ENCODE measurements around the gene DMAC2.
"Not testable (repeated sequence)": the region's sequence is repeated elsewhere in the genome, so short reads cannot be mapped to it uniquely, and the experiment has no call there.

DMAC2 gene

DNA sequence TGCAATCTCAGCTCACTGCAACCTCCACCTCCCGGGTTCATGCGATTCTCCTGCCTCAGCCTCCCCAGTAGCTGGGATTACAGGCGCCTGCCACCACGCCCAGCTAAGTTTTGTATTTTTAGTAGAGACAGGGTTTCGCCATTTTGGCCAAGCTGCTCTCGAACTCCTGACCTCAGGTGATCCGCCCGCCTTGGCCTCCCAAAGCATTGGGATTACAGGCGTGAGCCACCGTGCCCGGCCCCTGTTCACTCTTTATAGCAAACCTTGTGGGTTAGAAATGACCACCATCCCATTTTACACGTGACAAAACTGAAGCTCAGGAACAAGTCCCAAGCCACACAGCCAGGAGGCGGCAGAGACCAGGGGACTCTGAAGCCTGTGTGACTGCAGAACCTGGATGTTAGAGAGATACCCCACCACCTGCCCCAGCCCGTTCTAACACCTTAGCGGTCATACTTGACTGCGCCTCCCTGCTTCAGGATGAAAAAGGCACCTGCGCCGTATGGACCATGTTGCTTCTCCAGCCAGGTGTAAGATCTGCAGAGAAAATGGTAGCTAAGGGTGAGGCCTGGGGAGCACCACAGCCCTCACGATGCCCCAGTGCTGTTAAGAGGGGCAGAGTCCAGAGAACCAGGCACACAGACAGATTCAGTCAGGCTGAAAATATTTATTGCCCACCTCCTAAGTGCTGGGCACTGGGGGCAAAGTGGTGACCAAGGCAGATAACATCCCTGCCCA lies 3.6 kb downstream of the DMAC2 start:
- H3K27me3 ChIP-seq (ENCODE audit: insufficient read depth, low read length, poor library complexity) = no peaks in the 10 kb centered on the region
- no peak overlapping the region for H3K4me3 ChIP-seq (ENCODE audit: low read depth in 1 of 2, low read length in 2 of 2)
- H3K27ac ChIP-seq (ENCODE audit: low read length) = no peak overlapping the region
- H3K9me3 ChIP-seq (ENCODE audit: insufficient read depth, low read length, severe bottlenecking) = no peaks in the 10 kb centered on the region
- ATAC-seq (ENCODE audit: insufficient read depth, low read depth) (no peak), DNase-seq (no peak)
- H3K4me1 ChIP-seq (ENCODE audit: insufficient read depth, low read length) = peaks cover 21% of the 10 kb centered on the region
- H3K4me2 ChIP-seq (ENCODE audit: insufficient read depth, low read length) = no peak overlapping the region
- peaks cover 41% of the 10 kb centered on the region for H3K36me3 ChIP-seq (ENCODE audit: insufficient read depth, low read length)
- no peak for TF ChIP-seq EZH2 (IDR thresholded peaks at IDR 0.05; ENCODE audit: borderline replicate concordance, low read depth, low read length, severe bottlenecking)
- TF ChIP-seq, protein P1, sequence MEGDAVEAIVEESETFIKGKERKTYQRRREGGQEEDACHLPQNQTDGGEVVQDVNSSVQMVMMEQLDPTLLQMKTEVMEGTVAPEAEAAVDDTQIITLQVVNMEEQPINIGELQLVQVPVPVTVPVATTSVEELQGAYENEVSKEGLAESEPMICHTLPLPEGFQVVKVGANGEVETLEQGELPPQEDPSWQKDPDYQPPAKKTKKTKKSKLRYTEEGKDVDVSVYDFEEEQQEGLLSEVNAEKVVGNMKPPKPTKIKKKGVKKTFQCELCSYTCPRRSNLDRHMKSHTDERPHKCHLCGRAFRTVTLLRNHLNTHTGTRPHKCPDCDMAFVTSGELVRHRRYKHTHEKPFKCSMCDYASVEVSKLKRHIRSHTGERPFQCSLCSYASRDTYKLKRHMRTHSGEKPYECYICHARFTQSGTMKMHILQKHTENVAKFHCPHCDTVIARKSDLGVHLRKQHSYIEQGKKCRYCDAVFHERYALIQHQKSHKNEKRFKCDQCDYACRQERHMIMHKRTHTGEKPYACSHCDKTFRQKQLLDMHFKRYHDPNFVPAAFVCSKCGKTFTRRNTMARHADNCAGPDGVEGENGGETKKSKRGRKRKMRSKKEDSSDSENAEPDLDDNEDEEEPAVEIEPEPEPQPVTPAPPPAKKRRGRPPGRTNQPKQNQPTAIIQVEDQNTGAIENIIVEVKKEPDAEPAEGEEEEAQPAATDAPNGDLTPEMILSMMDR (IDR thresholded peaks at IDR 0.05; ENCODE audit: borderline replicate concordance, extremely low read depth, low read length, poor library complexity, severe bottlenecking) = no peak
- no peak overlapping the region for H2AFZ ChIP-seq (ENCODE audit: low read depth, low read length)
- peaks cover 16% of the 10 kb centered on the region for H3K79me2 ChIP-seq (ENCODE audit: insufficient read depth, low read length)
- no peak overlapping the region for H3K9ac ChIP-seq (ENCODE audit: low read depth, low read length)
- H4K20me1 ChIP-seq (ENCODE audit: insufficient read depth, low read length) = no peaks in the 10 kb centered on the region

DNA sequence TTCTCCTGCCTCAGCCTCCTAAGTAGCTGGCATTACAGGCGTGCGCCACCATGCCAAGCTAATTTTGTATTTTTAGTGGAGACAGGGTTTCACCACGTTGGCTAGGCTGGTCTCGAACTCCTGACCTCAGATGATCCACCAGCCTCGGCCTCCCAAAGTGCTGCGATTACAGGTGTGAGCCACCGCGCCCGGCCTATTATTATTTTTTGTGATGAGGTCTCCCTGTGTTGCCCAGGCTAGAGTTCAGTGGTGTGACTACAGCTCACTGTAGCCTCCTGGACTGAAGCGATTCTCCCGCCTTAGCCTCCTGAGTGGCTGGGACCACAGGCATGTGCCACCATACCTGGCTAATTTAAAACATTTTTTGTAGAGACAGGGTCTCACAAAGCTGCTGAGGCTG lies 4.3 kb downstream of the DMAC2 start:
- not testable (repeated sequence) for H3K4me3 ChIP-seq (ENCODE audit: low read depth in 1 of 2, low read length in 2 of 2); H2AFZ ChIP-seq (ENCODE audit: low read depth, low read length); H3K27ac ChIP-seq (ENCODE audit: low read length); H3K4me2 ChIP-seq (ENCODE audit: insufficient read depth, low read length); H4K20me1 ChIP-seq (ENCODE audit: insufficient read depth, low read length); ATAC-seq (ENCODE audit: insufficient read depth, low read depth); DNase-seq; H3K9me3 ChIP-seq (ENCODE audit: insufficient read depth, low read length, severe bottlenecking); H3K9ac ChIP-seq (ENCODE audit: low read depth, low read length); H3K27me3 ChIP-seq (ENCODE audit: insufficient read depth, low read length, poor library complexity)
- H3K4me1 ChIP-seq (ENCODE audit: insufficient read depth, low read length) = peaks cover 21% of the 10 kb centered on the region
- H3K79me2 ChIP-seq (ENCODE audit: insufficient read depth, low read length) = peaks cover 16% of the 10 kb centered on the region
- H3K36me3 ChIP-seq (ENCODE audit: insufficient read depth, low read length) = peaks cover 47% of the 10 kb centered on the region

DNA sequence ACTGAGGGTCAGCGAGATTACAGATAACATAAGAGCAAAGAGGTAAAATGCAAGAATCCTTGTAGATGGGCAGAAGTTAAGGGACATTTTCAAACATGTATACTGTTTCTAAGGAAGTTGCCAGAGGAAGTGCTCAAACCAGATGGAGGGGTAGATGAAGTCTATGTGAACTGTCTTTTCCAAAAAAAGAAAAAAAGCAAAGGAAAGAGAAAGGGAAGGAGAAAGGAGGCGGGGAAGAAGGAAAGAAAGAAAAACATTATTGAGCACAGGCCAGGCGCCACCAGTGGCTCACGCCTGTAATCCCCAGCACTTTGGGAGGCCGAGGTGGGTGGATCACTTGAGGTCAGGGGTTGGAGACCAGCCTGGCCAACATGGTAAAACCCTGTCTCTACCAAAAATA lies 5.3 kb downstream of the DMAC2 start:
- H3K36me3 ChIP-seq (ENCODE audit: insufficient read depth, low read length) = peaks cover 47% of the 10 kb centered on the region
- no peak for TF ChIP-seq EZH2 (IDR thresholded peaks at IDR 0.05; ENCODE audit: borderline replicate concordance, low read depth, low read length, severe bottlenecking)
- TF ChIP-seq, protein P1 (IDR thresholded peaks at IDR 0.05; ENCODE audit: borderline replicate concordance, extremely low read depth, low read length, poor library complexity, severe bottlenecking) = no peak
- H3K27ac ChIP-seq (ENCODE audit: low read length) = no peak overlapping the region
- peaks cover 16% of the 10 kb centered on the region for H3K79me2 ChIP-seq (ENCODE audit: insufficient read depth, low read length)
- no peaks in the 10 kb centered on the region for H3K27me3 ChIP-seq (ENCODE audit: insufficient read depth, low read length, poor library complexity)
- DNase-seq (no peak), ATAC-seq (ENCODE audit: insufficient read depth, low read depth) (no peak)
- no peaks in the 10 kb centered on the region for H4K20me1 ChIP-seq (ENCODE audit: insufficient read depth, low read length)
- no peak overlapping the region for H2AFZ ChIP-seq (ENCODE audit: low read depth, low read length)
- no peak overlapping the region for H3K9ac ChIP-seq (ENCODE audit: low read depth, low read length)
- H3K9me3 ChIP-seq (ENCODE audit: insufficient read depth, low read length, severe bottlenecking) = no peaks in the 10 kb centered on the region
- no peak overlapping the region for H3K4me3 ChIP-seq (ENCODE audit: low read depth in 1 of 2, low read length in 2 of 2)
- no peak overlapping the region for H3K4me2 ChIP-seq (ENCODE audit: insufficient read depth, low read length)
- H3K4me1 ChIP-seq (ENCODE audit: insufficient read depth, low read length) = peaks cover 15% of the 10 kb centered on the region

DNA sequence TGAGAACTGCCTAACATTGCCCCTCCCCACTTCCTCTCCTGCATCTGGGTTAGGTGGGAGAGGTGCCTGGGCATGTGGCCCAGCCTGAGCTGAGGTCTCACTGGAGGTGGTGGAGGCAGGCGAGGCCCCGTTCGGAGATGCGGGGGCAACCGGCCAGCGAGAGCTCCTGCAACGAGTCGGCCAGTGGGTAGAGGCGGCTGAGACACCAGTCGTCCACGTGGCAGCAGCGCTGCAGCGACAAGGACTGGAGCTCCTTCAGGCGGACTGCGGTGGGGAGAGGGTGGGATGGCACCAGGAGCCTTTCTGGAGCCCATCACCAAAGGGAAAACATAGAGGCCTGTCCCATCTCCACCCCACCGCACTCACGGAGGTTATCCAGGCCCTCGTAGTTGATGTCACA lies 6.5 kb downstream of the DMAC2 start:
- Histone ChIP-seq H3K79me2 (ENCODE audit: insufficient read depth, low read length) (peaks cover 4% of the 10 kb centered on the region; the same call in 1 of the 2 replicates), H3K36me3 (ENCODE audit: insufficient read depth, low read length) (peaks cover 45% of the 10 kb centered on the region)

More for the DNA sequence above, 6.5 kb downstream of the DMAC2 start:
- H3K27ac ChIP-seq (ENCODE audit: low read length) = no peak overlapping the region
- no peak overlapping the region for H2AFZ ChIP-seq (ENCODE audit: low read depth, low read length)
- peaks cover 4% of the 10 kb centered on the region for H3K4me1 ChIP-seq (ENCODE audit: insufficient read depth, low read length)
- H4K20me1 ChIP-seq (ENCODE audit: insufficient read depth, low read length) = no peaks in the 10 kb centered on the region
- H3K4me2 ChIP-seq (ENCODE audit: insufficient read depth, low read length) = no peak overlapping the region
- no peaks in the 10 kb centered on the region for H3K9me3 ChIP-seq (ENCODE audit: insufficient read depth, low read length, severe bottlenecking)
- DNase-seq (no peak), ATAC-seq (ENCODE audit: insufficient read depth, low read depth) (no peak)
- H3K9ac ChIP-seq (ENCODE audit: low read depth, low read length) = no peak overlapping the region
- H3K4me3 ChIP-seq (ENCODE audit: low read depth in 1 of 2, low read length in 2 of 2) = no peak overlapping the region
- TF ChIP-seq EZH2 (IDR thresholded peaks at IDR 0.05; ENCODE audit: borderline replicate concordance, low read depth, low read length, severe bottlenecking) = no peak
- TF ChIP-seq, protein P1 (IDR thresholded peaks at IDR 0.05; ENCODE audit: borderline replicate concordance, extremely low read depth, low read length, poor library complexity, severe bottlenecking) = no peak
- H3K27me3 ChIP-seq (ENCODE audit: insufficient read depth, low read length, poor library complexity) = no peaks in the 10 kb centered on the region
